Measurements from ENCODE around the gene PHOSPHO1. TPM values are rescaled to one million over a fixed set of nuclear protein-coding genes. Genes with fewer than 3 reads are reported as not detected.

Gene PHOSPHO1
- total and polyA plus RNA-seq, 8 donors = 0.19 to 0.28 (median 0.22) TPM; not detected in 5

- Histone ChIP-seq H3K4me1 (peaks cover 0 to 8% (median 4%) of the 10 kb centered on the region in 3 donors), H3K9me3 (no peaks in the 10 kb centered on the region), H3K27me3 (peaks cover 0 to 24% (median 2%) of the 10 kb centered on the region in 4 donors), H3K4me3 (no peak overlapping the region), H3K36me3 (no peaks in the 10 kb centered on the region), H3K27ac (no peak overlapping the region)
- FAIRE-seq = no peak
- no peak for DNase-seq
- intact Hi-C loops (cut with DNase I) = no loop called here
- no peak for TF ChIP-seq CTCF (IDR thresholded peaks at IDR 0.05)
- WGBS, 2 donors = 21 to 33% methylated on average over 6 to 11 of the region's 11 CpGs
- ATAC-seq = no peak
Observed at GRCh38 chr17:49224997-49225337, 5.6 kb downstream of the PHOSPHO1 start.

DNA sequence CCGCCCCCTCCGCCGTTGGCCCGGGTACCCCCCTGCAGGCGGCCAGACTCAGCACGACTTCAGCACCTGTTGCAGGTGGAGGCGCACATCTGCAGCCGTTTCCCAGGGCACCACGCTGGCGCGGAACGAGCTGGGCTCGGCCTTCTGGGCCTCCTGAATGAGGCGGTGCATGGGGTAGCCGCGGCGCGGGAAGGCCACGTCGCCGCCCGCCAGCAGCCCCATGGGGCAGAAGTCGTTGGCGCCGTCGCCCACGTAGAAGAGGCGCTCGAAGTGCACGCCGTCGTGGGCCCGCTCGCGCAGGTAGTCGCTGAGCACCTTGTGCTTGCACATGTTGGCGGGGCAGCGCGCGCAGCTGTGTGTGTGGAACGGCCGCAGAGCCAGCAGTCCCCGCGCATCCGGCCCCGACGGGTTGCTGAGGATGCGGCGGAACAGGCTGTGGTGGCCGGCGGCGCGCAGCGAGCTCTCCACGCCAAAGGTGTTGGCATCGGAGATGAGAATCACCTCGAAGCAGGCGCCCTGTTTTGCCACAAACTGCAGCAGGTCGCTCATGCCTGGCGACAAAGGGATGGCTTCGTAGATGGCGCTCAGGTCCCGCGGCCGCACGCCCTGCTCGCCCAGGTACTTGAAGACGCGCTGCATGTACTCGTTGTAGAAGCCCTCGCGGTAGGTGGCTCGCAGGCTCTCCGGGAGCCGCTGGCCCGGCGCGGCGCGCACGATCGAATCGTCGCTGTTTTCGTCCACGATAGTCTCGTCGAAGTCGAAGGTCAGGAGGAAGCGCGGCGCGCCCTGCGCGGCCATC, 6.2 kb downstream of the PHOSPHO1 start:
- WGBS, 2 donors = 3% methylated on average over 95 of the region's 95 CpGs
- no peaks in the 10 kb centered on the region for H3K36me3 ChIP-seq
- ATAC-seq = peak; percentile 53 to 62 (median 54)
- no peaks in the 10 kb centered on the region for H3K9me3 ChIP-seq
- DNase-seq = peak in 5 of 6 donors; percentile 26 to 70 (median 46)
- intact Hi-C loops (cut with DNase I) = no loop called here
- peak overlapping the region in 1 of 4 donors; percentile 21 for H3K4me3 ChIP-seq
- peaks cover 0 to 8% (median 4%) of the 10 kb centered on the region in 3 donors for H3K4me1 ChIP-seq
- FAIRE-seq = no peak
- no peak overlapping the region for H3K27ac ChIP-seq
- no peak for TF ChIP-seq CTCF (IDR thresholded peaks at IDR 0.05)
- H3K27me3 ChIP-seq = peaks cover 0 to 24% (median 1%) of the 10 kb centered on the region in 4 donors

- H3K4me3 ChIP-seq = peak overlapping the region in 1 of 4 donors; percentile 21
- H3K27me3 ChIP-seq = peaks cover 0 to 20% (median 1%) of the 10 kb centered on the region in 4 donors
- intact Hi-C loops (cut with DNase I) = no loop called here
- H3K36me3 ChIP-seq = no peaks in the 10 kb centered on the region
- no peaks in the 10 kb centered on the region for H3K9me3 ChIP-seq
- 2 to 5% methylated on average over 29 to 31 of the region's 31 CpGs for WGBS, 2 donors
- no peak overlapping the region for H3K27ac ChIP-seq
- ATAC-seq (peak; percentile 38 to 64 (median 57)), DNase-seq (peak in 4 of 6 donors; percentile 45 to 82 (median 60)), FAIRE-seq (no peak)
- H3K4me1 ChIP-seq = peaks cover 0 to 8% (median 4%) of the 10 kb centered on the region in 3 donors
- TF ChIP-seq CTCF (IDR thresholded peaks at IDR 0.05) = peak; percentile 43 to 60 (median 58)
Observed at GRCh38 chr17:49223517-49224197, 6.9 kb downstream of the PHOSPHO1 start.

DNA sequence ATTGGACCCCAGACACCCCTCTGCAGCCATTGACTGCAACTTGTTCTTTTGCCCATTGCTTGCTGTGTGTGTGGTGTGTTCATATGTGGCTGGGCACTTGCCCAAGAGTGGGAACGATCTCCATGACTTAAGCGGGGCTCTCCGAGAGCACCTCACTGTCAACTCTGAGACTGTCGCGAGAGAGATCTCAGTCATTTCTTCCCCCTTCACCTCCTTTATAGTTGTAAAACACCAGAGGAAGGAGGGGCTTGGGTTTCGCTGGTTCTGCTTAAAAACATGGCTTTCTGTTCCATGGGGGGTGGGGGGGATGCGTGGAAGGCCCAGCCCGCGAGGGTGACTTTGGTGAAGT, 7.4 kb downstream of the PHOSPHO1 start:
- H3K36me3 ChIP-seq = no peaks in the 10 kb centered on the region
- H3K27ac ChIP-seq = no peak overlapping the region
- ATAC-seq (no peak), FAIRE-seq (no peak), DNase-seq (no peak)
- WGBS, 2 donors = 8 to 13% methylated on average over 9 of the region's 9 CpGs
- no peak overlapping the region for H3K4me3 ChIP-seq
- peaks cover 0 to 8% (median 4%) of the 10 kb centered on the region in 3 donors for H3K4me1 ChIP-seq
- H3K27me3 ChIP-seq = peaks cover 0 to 22% (median 1%) of the 10 kb centered on the region in 4 donors
- intact Hi-C loops (cut with DNase I) = no loop called here
- H3K9me3 ChIP-seq = no peaks in the 10 kb centered on the region
- no peak for TF ChIP-seq CTCF (IDR thresholded peaks at IDR 0.05)

Data from pancreas (tissue), 10 donors.